Hepatocyte (in vitro differentiated cells): ENCODE results near the gene GRID1. TPM values are rescaled to one million over a fixed set of nuclear protein-coding genes. Genes with fewer than 3 reads are reported as not detected.

ENCODE experiments used
- DNase-seq: peaks from one replicate; pipeline ENCODE4 v3.0.0-alpha.2; 2016; ENCODE audit warnings: low spot score
- H2AFZ ChIP-seq: fragments of 200-600 bp; sonication (generic); 2 replicates; pipeline ENCODE4 v1.6.0; 2016; ENCODE audit warnings: antibody characterized with exemption, mild to moderate bottlenecking
- H3K27ac ChIP-seq: fragments of 200-600 bp; sonication (generic); 2 replicates; pipeline ENCODE4 v1.5.1; 2016; ENCODE audit warnings: mild to moderate bottlenecking
- H3K27me3 ChIP-seq: fragments of 200-600 bp; sonication (generic); 2 replicates; pipeline ENCODE4 v1.6.1; 2016
- H3K36me3 ChIP-seq: fragments of 200-600 bp; sonication (generic); replicated peaks from 2 replicates; pipeline ENCODE4 v1.5.1; 2016; ENCODE audit warnings: low read depth; ENCODE audit not compliant: insufficient read depth
- H3K4me1 ChIP-seq: fragments of 200-600 bp; sonication (generic); 2 replicates; pipeline ENCODE4 v1.5.1; 2016; ENCODE audit warnings: mild to moderate bottlenecking, moderate library complexity; ENCODE audit not compliant: insufficient read depth
- H3K4me2 ChIP-seq: fragments of 200-600 bp; sonication (generic); 2 replicates; pipeline ENCODE4 v1.6.0; 2016
- H3K4me3 ChIP-seq: fragments of 200-600 bp; sonication (generic); 2 replicates; pipeline ENCODE4 v1.5.1; 2016; ENCODE audit warnings: mild to moderate bottlenecking
- H3K79me2 ChIP-seq: fragments of 200-600 bp; sonication (generic); 2 replicates; pipeline ENCODE4 v1.6.0; 2017; ENCODE audit warnings: mild to moderate bottlenecking
- H3K9me2 ChIP-seq: fragments of 200-600 bp; sonication (generic); replicated peaks from 2 replicates; pipeline ENCODE4 v1.6.0; 2017; ENCODE audit warnings: mild to moderate bottlenecking; ENCODE audit not compliant: insufficient read depth
- H3K9me3 ChIP-seq: fragments of 200-600 bp; sonication (generic); 2 replicates; pipeline ENCODE4 v1.5.1; 2016; ENCODE audit warnings: low read depth, mild to moderate bottlenecking
- H4K20me1 ChIP-seq: fragments of 200-600 bp; sonication (generic); 2 replicates; pipeline ENCODE4 v1.6.0; 2016; ENCODE audit warnings: mild to moderate bottlenecking; ENCODE audit not compliant: insufficient read depth, poor library complexity, severe bottlenecking
- CTCF ChIP-seq: fragments of 200-600 bp; sonication (generic); IDR thresholded peaks from 2 replicates; pipeline ENCODE4 v1.5.1; 2016; ENCODE audit warnings: antibody characterized with exemption, mild to moderate bottlenecking; ENCODE audit not compliant: poor library complexity
- EZH2 ChIP-seq: fragments of 200-600 bp; sonication (generic); IDR thresholded peaks from 2 replicates; pipeline ENCODE4 v1.6.1; 2016; ENCODE audit warnings: antibody characterized with exemption, mild to moderate bottlenecking, borderline replicate concordance
- EZH2phosphoT487 ChIP-seq: fragments of 200-600 bp; sonication (generic); IDR thresholded peaks from one replicate; pipeline ENCODE4 v1.6.1; 2018; ENCODE audit warnings: antibody characterized with exemption, mild to moderate bottlenecking, low read depth, moderate library complexity; ENCODE audit not compliant: unreplicated experiment, severe bottlenecking
- WGBS: methylation state at CpG from one replicate; pipeline ENCODE4 v1.1.6; 2016; ENCODE audit warnings: low lambda C conversion rate; ENCODE audit errors: missing lambda C conversion rate; 5-methylcytosine and 5-hydroxymethylcytosine counted together
- polyA plus RNA-seq: library from polyadenylated mRNA; unstranded; fragments of >200 nt; fragmentation: Nextera tagmentation; extraction: Ambion mirVana; gene quantifications from 2 replicates; pipeline ENCODE4 v1.2.1, GENCODE V29; 2016
- total RNA-seq: library from RNA; depleted of rRNA; stranded (reverse); fragments of >200 nt; gene quantifications from 2 replicates; pipeline ENCODE4 v1.2.3, GENCODE V29; 2014

Gene GRID1
- total and polyA plus RNA-seq, 2 experiments from 2014 or later, result 0.07 to 0.37 TPM

DNA sequence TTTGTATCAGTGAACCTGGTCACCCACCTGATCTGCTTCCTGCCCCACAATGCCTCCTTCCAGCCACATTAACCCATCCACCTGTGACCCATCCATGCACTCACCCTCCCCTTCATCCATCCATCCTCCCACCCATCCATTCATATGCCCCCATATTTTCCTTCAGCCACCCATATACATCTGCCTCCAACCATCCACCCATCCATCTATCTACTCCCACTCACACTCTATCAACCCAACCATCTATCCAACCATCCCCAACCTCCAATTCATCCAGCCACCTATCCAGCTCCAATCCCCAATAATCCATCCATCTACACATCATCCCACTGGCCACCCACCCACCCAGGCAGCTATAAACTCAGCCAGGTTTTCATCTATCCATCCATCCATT is 51.0 kb downstream of the GRID1 start:
- no peak overlapping the region for H3K27ac ChIP-seq
- H3K27me3 ChIP-seq, result peaks cover 9% of the 10 kb centered on the region
- H3K9me2 ChIP-seq, result no peaks in the 10 kb centered on the region
- TF ChIP-seq CTCF (no peak), EZH2 (no peak), EZH2phosphoT487 (no peak)
- H3K4me1 ChIP-seq, result no peaks in the 10 kb centered on the region
- H2AFZ ChIP-seq, result no peak overlapping the region
- no peak for DNase-seq
- no peak overlapping the region for H3K4me3 ChIP-seq
- H3K4me2 ChIP-seq, result no peak overlapping the region
- H3K36me3 ChIP-seq, result no peaks in the 10 kb centered on the region
- H3K9me3 ChIP-seq, result no peaks in the 10 kb centered on the region
- H3K79me2 ChIP-seq, result no peaks in the 10 kb centered on the region
- no peaks in the 10 kb centered on the region for H4K20me1 ChIP-seq

DNA sequence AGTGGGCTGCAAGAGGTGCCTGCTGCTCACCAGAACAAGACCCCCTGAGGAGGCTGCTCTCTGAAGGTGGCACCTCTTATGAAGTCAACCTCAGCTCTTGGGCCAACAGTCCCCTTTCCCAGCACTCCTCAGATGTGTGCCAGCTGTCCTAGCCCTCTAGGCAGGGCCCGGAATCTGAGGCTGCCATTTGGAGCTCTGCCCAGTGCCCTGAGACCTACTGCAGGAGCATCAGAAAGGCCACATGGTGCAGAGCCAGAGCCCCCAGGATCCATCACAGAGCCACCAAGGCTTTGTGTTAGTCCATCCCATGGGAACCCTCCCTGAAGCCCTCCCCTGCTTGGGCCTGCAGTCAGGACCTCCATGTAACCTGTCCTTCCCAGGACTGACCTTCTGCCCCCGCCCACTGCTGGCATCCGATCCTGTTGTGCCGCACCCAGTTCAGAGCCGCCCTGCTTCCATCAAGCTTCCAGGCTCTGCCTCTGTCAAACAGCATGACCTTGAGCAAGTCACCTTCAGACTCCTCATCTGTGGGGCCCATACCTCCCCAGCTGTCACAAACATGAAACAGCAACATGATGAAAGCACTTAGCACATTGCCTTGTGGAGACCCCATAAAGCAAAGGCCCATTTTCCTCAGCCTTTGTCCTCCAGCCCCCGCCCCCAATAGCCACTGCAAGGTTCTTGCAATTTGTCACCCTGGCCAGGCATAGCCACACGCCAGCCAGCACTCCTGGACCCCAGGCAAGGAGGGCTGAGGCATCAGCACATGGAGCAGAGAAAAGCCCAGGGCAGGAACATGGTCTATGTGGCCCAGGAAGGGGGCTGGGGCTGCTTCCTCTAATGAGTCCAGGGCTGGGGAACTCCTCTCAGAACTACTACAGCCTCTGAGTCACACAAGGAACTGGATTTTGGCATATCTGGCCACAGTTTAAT is 51.7 kb downstream of the GRID1 start:
- WGBS, result 78% methylated on average over 7 of the region's 7 CpGs
- H3K4me2 ChIP-seq, result no peak overlapping the region
- no peak overlapping the region for H3K27ac ChIP-seq
- DNase-seq, result no peak
- no peaks in the 10 kb centered on the region for H3K9me3 ChIP-seq
- peaks cover 9% of the 10 kb centered on the region for H3K27me3 ChIP-seq
- H3K9me2 ChIP-seq, result no peaks in the 10 kb centered on the region
- no peaks in the 10 kb centered on the region for H3K36me3 ChIP-seq
- H3K79me2 ChIP-seq, result no peaks in the 10 kb centered on the region
- no peaks in the 10 kb centered on the region for H3K4me1 ChIP-seq
- no peak overlapping the region for H2AFZ ChIP-seq
- no peaks in the 10 kb centered on the region for H4K20me1 ChIP-seq
- TF ChIP-seq CTCF (no peak), EZH2phosphoT487 (no peak), EZH2 (no peak)
- no peak overlapping the region for H3K4me3 ChIP-seq

- H3K4me1 ChIP-seq, result no peaks in the 10 kb centered on the region
- H3K9me3 ChIP-seq, result no peaks in the 10 kb centered on the region
- H3K27me3 ChIP-seq, result peaks cover 9% of the 10 kb centered on the region
- H3K27ac ChIP-seq, result no peak overlapping the region
- no peak for DNase-seq
- no peak overlapping the region for H3K4me2 ChIP-seq
- H3K9me2 ChIP-seq, result no peaks in the 10 kb centered on the region
- no peaks in the 10 kb centered on the region for H3K36me3 ChIP-seq
- 86% methylated on average over 10 of the region's 10 CpGs for WGBS
- no peak for TF ChIP-seq CTCF
- no peaks in the 10 kb centered on the region for H3K79me2 ChIP-seq
- no peak overlapping the region for H3K4me3 ChIP-seq
- no peaks in the 10 kb centered on the region for H4K20me1 ChIP-seq
- H2AFZ ChIP-seq, result no peak overlapping the region
Measured at GRCh38 chr10:86313621-86314041, 53.0 kb downstream of the GRID1 start.
